CD4-positive, alpha-beta T cell (primary cell): ENCODE results near the gene CPXM1. TPM values are rescaled to one million over a fixed set of nuclear protein-coding genes. Genes with fewer than 3 reads are reported as not detected.

Source experiments
- ATAC-seq: fragments of 200-7000 bp; cut with Tn5 transposase; one replicate; pipeline ENCODE4 v1.10.0; 2022; ENCODE audit warnings: mild to moderate bottlenecking; ENCODE audit not compliant: poor library complexity
- CTCF ChIA-PET: fragments of 350-600 bp; sonication (Branson Sonifier 250); formaldehyde crosslinking; loops from one replicate; lab custom pipeline; 2021; ENCODE audit warnings: antibody characterized with exemption, inconsistent platforms; lab: Charles Lee
- POLR2A ChIA-PET: fragments of 350-600 bp; sonication (Branson Sonifier 250); formaldehyde crosslinking; loops from one replicate; lab custom pipeline; 2021; ENCODE audit warnings: antibody characterized with exemption, inconsistent platforms; lab: Charles Lee
- DNase-seq, 14 experiments: peaks; one replicate each; pipeline ENCODE4 v3.0.0-alpha.2; 2013 to 2020; ENCODE audit warnings: mixed read lengths in 2 of 14
- H3K27ac ChIP-seq, 2 donors: one replicate each; pipeline versions ENCODE4 v1.5.1 to v1.7.0; 2013; ENCODE audit warnings: low read length in 2 of 2, low read depth in 1 of 2, mild to moderate bottlenecking in 1 of 2
- H3K27me3 ChIP-seq, 2 experiments: 1 replicate in 1 of 2; 2 replicates in 1 of 2; pipeline versions ENCODE4 v1.6.1 to v1.7.0; 2013; ENCODE audit warnings: low read length in 2 of 2, control low read depth in 1 of 2, mild to moderate bottlenecking in 1 of 2, moderate library complexity in 1 of 2; ENCODE audit not compliant: insufficient read depth in 2 of 2, control insufficient read depth in 1 of 2
- H3K36me3 ChIP-seq: one replicate; pipeline ENCODE4 v1.6.1; 2013; ENCODE audit warnings: low read length, control low read depth; ENCODE audit not compliant: insufficient read depth
- H3K4me1 ChIP-seq: one replicate; pipeline ENCODE4 v1.6.1; 2013; ENCODE audit warnings: low read length, control low read depth; ENCODE audit not compliant: insufficient read depth
- H3K4me3 ChIP-seq: one replicate; pipeline ENCODE4 v1.5.1; 2013; ENCODE audit warnings: mild to moderate bottlenecking, low read length, moderate library complexity
- H3K9me3 ChIP-seq, 2 experiments: 1 replicate in 1 of 2; 2 replicates in 1 of 2; pipeline versions ENCODE4 v1.6.1 to v1.7.0; 2013; ENCODE audit warnings: low read length in 2 of 2, mild to moderate bottlenecking in 2 of 2, control low read depth in 1 of 2, moderate library complexity in 1 of 2; ENCODE audit not compliant: control insufficient read depth in 1 of 2, insufficient read depth in 1 of 2
- H3K27ac Mint-ChIP-seq: one replicate; pipeline ENCODE4 v1.8.0; 2020; ENCODE audit warnings: mixed read lengths
- H3K27me3 Mint-ChIP-seq: one replicate; pipeline ENCODE4 v1.8.0; 2021; ENCODE audit warnings: mixed read lengths
- H3K36me3 Mint-ChIP-seq: one replicate; pipeline ENCODE4 v1.8.0; 2021; ENCODE audit warnings: low read depth, mixed read lengths
- H3K4me1 Mint-ChIP-seq: one replicate; pipeline ENCODE4 v1.8.0; 2021; ENCODE audit warnings: low read depth, mixed read lengths
- H3K4me3 Mint-ChIP-seq: one replicate; pipeline ENCODE4 v1.8.0; 2020; ENCODE audit warnings: mild to moderate bottlenecking, mixed read lengths
- H3K9me3 Mint-ChIP-seq: one replicate; pipeline ENCODE4 v1.8.0; 2020; ENCODE audit warnings: mixed read lengths
- intact Hi-C, 2 experiments: fragments of 100-400 bp; cut with DNase I in 1 of 2; cut with micrococcal nuclease in 1 of 2; formaldehyde crosslinking; loops; one replicate each; pipeline versions ENCODE4 v1.15.1 to v1.9.0; 2023 to 2025; cut with DNase I, micrococcal nuclease
- polyA plus RNA-seq, 2 donors: library from polyadenylated mRNA; unstranded; fragments of 120-200 nt; gene quantifications; one replicate each; pipeline ENCODE4 v1.2.1, GENCODE V29; 2013
- total RNA-seq, 174 experiments: library from RNA in 2 of 174; stranded (reverse) in 2 of 174; gene quantifications; one replicate each; pipeline ENCODE4 v1.2.3 and lab custom pipeline; 2021 to 2026
- TF ChIP-seq, protein P1 (sequence below): fragments of 200-600 bp; IDR thresholded peaks from one replicate; pipeline ENCODE4 v1.8.0; 2022; ENCODE audit warnings: antibody characterized with exemption, mild to moderate bottlenecking

The CPXM1 gene
- total RNA-seq (not detected), total RNA-seq (lab: John Stamatoyannopoulos, UW) (0.16 to 12.8 (median 1.1) reads per million in 172 experiments)
- polyA plus RNA-seq (2013, experiment 1 of 2), result 0.20 TPM
- polyA plus RNA-seq (2013, experiment 2 of 2), result 1.6 TPM

GRCh38 chr20:2800521-2801285 is at the start of gene CPXM1:
CPXM1 (minus strand) TSS chr20:2800627; CDS start chr20:2800572, 55 bp downstream.
- peak in 2 of 14 experiments; percentile 18 to 25 for DNase-seq
- H3K4me3 Mint-ChIP-seq, result peak within 1 kb of the TSS; percentile 88

DNA sequence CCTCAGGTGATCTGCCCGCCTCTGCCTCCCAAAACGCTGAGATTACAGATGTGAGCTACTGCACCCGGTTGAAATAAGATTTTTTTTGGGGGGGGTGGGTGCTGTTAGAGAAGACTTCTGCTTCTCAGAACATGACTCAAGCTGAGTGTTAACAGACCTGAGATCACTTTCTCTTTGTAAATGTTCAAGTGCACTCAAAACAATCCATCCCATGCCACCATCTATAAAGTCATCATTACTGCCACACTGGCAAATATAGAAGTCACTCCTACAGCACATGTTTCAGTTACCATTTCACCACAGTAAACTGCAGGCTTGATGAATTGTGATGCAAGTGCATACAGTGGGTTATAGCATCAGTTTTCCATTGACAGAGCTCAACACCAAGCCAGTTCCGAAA is 49.1 kb upstream of the CPXM1 start:
- intact Hi-C loops, result no loop called here
- Histone ChIP-seq H3K9me3 (no peaks in the 10 kb centered on the region), H3K4me3 (no peak overlapping the region), H3K36me3 (peaks cover 3% of the 10 kb centered on the region), H3K4me1 (peaks cover 17% of the 10 kb centered on the region), H3K27ac (no peak overlapping the region), H3K27me3 (no peaks in the 10 kb centered on the region)
- no peak overlapping the region for H3K4me3 Mint-ChIP-seq
- H3K9me3 Mint-ChIP-seq, result no peaks in the 10 kb centered on the region
- CTCF ChIA-PET, result no interaction called here
- no peaks in the 10 kb centered on the region for H3K27me3 Mint-ChIP-seq
- H3K4me1 Mint-ChIP-seq, result peaks cover 29% of the 10 kb centered on the region
- no peak for DNase-seq
- ATAC-seq, result no peak
- peaks cover 3% of the 10 kb centered on the region for H3K36me3 Mint-ChIP-seq
- H3K27ac Mint-ChIP-seq, result no peak overlapping the region
- POLR2A ChIA-PET, result no interaction called here
- TF ChIP-seq, protein P1, sequence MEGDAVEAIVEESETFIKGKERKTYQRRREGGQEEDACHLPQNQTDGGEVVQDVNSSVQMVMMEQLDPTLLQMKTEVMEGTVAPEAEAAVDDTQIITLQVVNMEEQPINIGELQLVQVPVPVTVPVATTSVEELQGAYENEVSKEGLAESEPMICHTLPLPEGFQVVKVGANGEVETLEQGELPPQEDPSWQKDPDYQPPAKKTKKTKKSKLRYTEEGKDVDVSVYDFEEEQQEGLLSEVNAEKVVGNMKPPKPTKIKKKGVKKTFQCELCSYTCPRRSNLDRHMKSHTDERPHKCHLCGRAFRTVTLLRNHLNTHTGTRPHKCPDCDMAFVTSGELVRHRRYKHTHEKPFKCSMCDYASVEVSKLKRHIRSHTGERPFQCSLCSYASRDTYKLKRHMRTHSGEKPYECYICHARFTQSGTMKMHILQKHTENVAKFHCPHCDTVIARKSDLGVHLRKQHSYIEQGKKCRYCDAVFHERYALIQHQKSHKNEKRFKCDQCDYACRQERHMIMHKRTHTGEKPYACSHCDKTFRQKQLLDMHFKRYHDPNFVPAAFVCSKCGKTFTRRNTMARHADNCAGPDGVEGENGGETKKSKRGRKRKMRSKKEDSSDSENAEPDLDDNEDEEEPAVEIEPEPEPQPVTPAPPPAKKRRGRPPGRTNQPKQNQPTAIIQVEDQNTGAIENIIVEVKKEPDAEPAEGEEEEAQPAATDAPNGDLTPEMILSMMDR, result no peak

More at GRCh38 chr20:2800521-2801285, at the start of gene CPXM1:
- TF ChIP-seq, protein P1, result no peak
- Mint-ChIP-seq H3K27me3 (peaks cover 81% of the 10 kb centered on the region), H3K9me3 (no peaks in the 10 kb centered on the region), H3K36me3 (no peaks in the 10 kb centered on the region), H3K27ac (no peak within 1 kb of the TSS), H3K4me1 (peaks cover 25% of the 10 kb centered on the region)
- intact Hi-C loops, result loop anchor here in 1 of 2 experiments (10.0 kb wide), 1 partner anchor 1184 kb away; no protein-coding TSS in a partner anchor
- peak; percentile 11 for ATAC-seq
- Histone ChIP-seq H3K27ac (no peak within 1 kb of the TSS), H3K36me3 (no peaks in the 10 kb centered on the region), H3K27me3 (peaks cover 57 to 61% of the 10 kb centered on the region in 2 experiments), H3K4me3 (peak within 1 kb of the TSS; percentile 51), H3K4me1 (peaks cover 25% of the 10 kb centered on the region), H3K9me3 (peaks cover 0 to 19% of the 10 kb centered on the region in 2 experiments)
- CTCF ChIA-PET, result no interaction called here
- POLR2A ChIA-PET, result interaction anchor here (1.6 kb wide), 1 partner anchor 39 kb away, joined by 3 read pairs; the partner anchor contains the start of genes PCED1A and VPS16

DNA sequence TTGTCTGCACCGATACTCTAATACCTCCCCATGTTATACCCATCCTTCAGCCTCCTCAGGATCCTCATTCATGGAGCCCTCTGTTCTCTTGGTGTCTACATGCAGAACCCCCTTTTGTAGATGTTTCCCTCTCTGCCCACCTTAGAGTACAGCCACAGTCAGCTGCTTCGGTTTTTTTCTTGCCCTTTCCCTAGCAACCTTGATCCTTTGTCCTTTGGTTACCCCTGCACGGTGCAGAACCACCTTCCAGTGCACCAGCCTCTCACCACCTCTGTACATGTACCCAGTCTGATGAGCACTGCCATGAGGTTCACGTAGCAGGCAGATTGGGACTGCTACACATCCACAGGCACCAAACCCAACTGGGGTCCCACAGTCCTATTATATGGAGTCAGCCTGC is 47.4 kb upstream of the CPXM1 start:
- no peak for DNase-seq
- Histone ChIP-seq H3K4me3 (no peak overlapping the region), H3K27ac (no peak overlapping the region), H3K27me3 (no peaks in the 10 kb centered on the region), H3K9me3 (no peaks in the 10 kb centered on the region), H3K4me1 (peaks cover 11% of the 10 kb centered on the region), H3K36me3 (peaks cover 3% of the 10 kb centered on the region)
- Mint-ChIP-seq H3K4me3 (no peak overlapping the region), H3K27me3 (no peaks in the 10 kb centered on the region), H3K36me3 (peaks cover 3% of the 10 kb centered on the region), H3K27ac (no peak overlapping the region), H3K9me3 (no peaks in the 10 kb centered on the region), H3K4me1 (peaks cover 46% of the 10 kb centered on the region)
- CTCF ChIA-PET, result no interaction called here
- POLR2A ChIA-PET, result no interaction called here
- no peak for ATAC-seq
- TF ChIP-seq, protein P1, result no peak
- intact Hi-C loops, result no loop called here
